GM23338 (cell line): Measurements from ENCODE around the gene RNF152. TPM values are rescaled to one million over a fixed set of nuclear protein-coding genes. Genes with fewer than 3 reads are reported as not detected.

Source experiments
- ATAC-seq: fragments of 200-7000 bp; cut with Tn5 transposase; 3 replicates; pipeline ENCODE4 v1.9.1; 2020
- DNase-seq: peaks from one replicate; pipeline ENCODE4 v3.0.0-alpha.2; 2015; ENCODE audit warnings: low spot score
- H2AFZ ChIP-seq: fragments of 200-600 bp; sonication (generic); 2 replicates; pipeline ENCODE4 v1.8.0; 2016; ENCODE audit warnings: antibody characterized with exemption, mild to moderate bottlenecking, moderate library complexity
- H3F3A ChIP-seq: fragments of 200-600 bp; sonication (generic); replicated peaks from 2 replicates; pipeline ENCODE4 v1.8.0; 2017; ENCODE audit warnings: antibody characterized with exemption, mixed run types, low read depth
- H3K27ac ChIP-seq: fragments of 200-600 bp; sonication (generic); 2 replicates; pipeline ENCODE4 v1.6.1; 2016; ENCODE audit warnings: low read depth
- H3K27me3 ChIP-seq: fragments of 200-600 bp; sonication (generic); 2 replicates; pipeline ENCODE4 v1.8.0; 2016; ENCODE audit warnings: mild to moderate bottlenecking, mixed run types, moderate library complexity; ENCODE audit not compliant: insufficient read depth
- H3K36me3 ChIP-seq: fragments of 200-600 bp; sonication (generic); 2 replicates; pipeline ENCODE4 v1.8.0; 2016; ENCODE audit warnings: mild to moderate bottlenecking; ENCODE audit not compliant: insufficient read depth
- H3K4me1 ChIP-seq: fragments of 200-600 bp; sonication (generic); 2 replicates; pipeline ENCODE4 v1.8.0; 2016; ENCODE audit warnings: mild to moderate bottlenecking, moderate library complexity; ENCODE audit not compliant: insufficient read depth
- H3K4me2 ChIP-seq: fragments of 200-600 bp; sonication (generic); 2 replicates; pipeline ENCODE4 v1.7.1; 2017; ENCODE audit warnings: mixed run types
- H3K4me3 ChIP-seq: fragments of 200-600 bp; sonication (generic); 2 replicates; pipeline ENCODE4 v1.6.1; 2016; ENCODE audit warnings: mixed run types
- H3K79me2 ChIP-seq: fragments of 200-600 bp; sonication (generic); replicated peaks from 2 replicates; pipeline ENCODE4 v1.8.0; 2017; ENCODE audit warnings: mild to moderate bottlenecking; ENCODE audit not compliant: insufficient read depth
- H3K9me2 ChIP-seq: fragments of 200-600 bp; sonication (generic); 2 replicates; pipeline ENCODE4 v1.8.0; 2017; ENCODE audit not compliant: insufficient read depth
- H4K20me1 ChIP-seq: fragments of 200-600 bp; sonication (generic); replicated peaks from 2 replicates; pipeline ENCODE4 v1.8.0; 2017; ENCODE audit warnings: mild to moderate bottlenecking; ENCODE audit not compliant: insufficient read depth
- H3K27ac Mint-ChIP-seq: 2 replicates; pipeline ENCODE4 v1.8.0; 2020; ENCODE audit warnings: inconsistent platforms, mild to moderate bottlenecking, moderate library complexity, mixed read lengths
- H3K27me3 Mint-ChIP-seq: 3 replicates; pipeline ENCODE4 v1.8.0; 2022; ENCODE audit warnings: low read depth, mild to moderate bottlenecking, moderate library complexity, mixed read lengths, inconsistent platforms; ENCODE audit not compliant: insufficient read depth, poor library complexity
- H3K36me3 Mint-ChIP-seq: 3 replicates; pipeline ENCODE4 v1.8.0; 2021; ENCODE audit warnings: low read depth, mild to moderate bottlenecking, inconsistent platforms, moderate library complexity, mixed read lengths
- H3K4me1 Mint-ChIP-seq: 3 replicates; pipeline ENCODE4 v1.8.0; 2020; ENCODE audit warnings: mild to moderate bottlenecking, inconsistent platforms, mixed read lengths
- H3K4me3 Mint-ChIP-seq: 3 replicates; pipeline ENCODE4 v1.8.0; 2021; ENCODE audit warnings: moderate library complexity, mild to moderate bottlenecking, inconsistent platforms, mixed read lengths
- H3K9me3 Mint-ChIP-seq: 3 replicates; pipeline ENCODE4 v1.8.0; 2020; ENCODE audit warnings: moderate library complexity, mild to moderate bottlenecking, inconsistent platforms, mixed read lengths
- CREB1 ChIP-seq: fragments of 250-450 bp; sonication (Bioruptor Pico); IDR thresholded peaks from 2 replicates; pipeline ENCODE4 v1.5.0; 2020; ENCODE audit warnings: low read depth, mild to moderate bottlenecking, moderate library complexity
- CTCF ChIP-seq, 2 experiments: fragments of 200-600 bp in 1 of 2; sonication (generic) in 1 of 2; conservative IDR thresholded peaks; 2 replicates each; pipeline versions ENCODE4 v1.5.1 to v1.6.1; 2016 to 2017; ENCODE audit warnings: antibody characterized with exemption in 2 of 2, low read depth in 2 of 2, mild to moderate bottlenecking in 2 of 2, moderate library complexity in 1 of 2
- ETS1 ChIP-seq: IDR thresholded peaks from 2 replicates; pipeline ENCODE4 v1.6.1; 2016; ENCODE audit warnings: antibody characterized with exemption
- EZH2 ChIP-seq: fragments of 200-600 bp; sonication (generic); IDR thresholded peaks from one replicate; pipeline ENCODE4 v1.8.0; 2017; ENCODE audit warnings: antibody characterized with exemption, mild to moderate bottlenecking, low read depth; ENCODE audit not compliant: unreplicated experiment
- EZH2phosphoT487 ChIP-seq: fragments of 200-600 bp; sonication (generic); IDR thresholded peaks from one replicate; pipeline ENCODE4 v1.8.1; 2018; ENCODE audit warnings: antibody characterized with exemption; ENCODE audit not compliant: unreplicated experiment
- POLR2AphosphoS5 ChIP-seq: IDR thresholded peaks from 2 replicates; pipeline ENCODE4 v1.6.1; 2016; ENCODE audit warnings: antibody characterized with exemption, low read depth
- REST ChIP-seq: IDR thresholded peaks from one replicate; pipeline ENCODE4 v1.6.1; 2018; ENCODE audit warnings: antibody characterized with exemption; ENCODE audit not compliant: unreplicated experiment
- STAT1 ChIP-seq: IDR thresholded peaks from one replicate; pipeline ENCODE4 v1.6.1; 2016; ENCODE audit warnings: antibody characterized with exemption; ENCODE audit not compliant: unreplicated experiment
- ZNF331 ChIP-seq: fragments of 250-450 bp; sonication (Bioruptor Pico); IDR thresholded peaks from 2 replicates; pipeline ENCODE4 v1.5.0; 2020; ENCODE audit warnings: low read depth, mild to moderate bottlenecking, moderate library complexity
- ZNF462 ChIP-seq: fragments of 250-450 bp; sonication (Bioruptor Pico); IDR thresholded peaks from 2 replicates; pipeline ENCODE4 v1.5.0; 2020; ENCODE audit warnings: mild to moderate bottlenecking, moderate library complexity
- polyA plus RNA-seq: library from polyadenylated mRNA; unstranded; fragments of >200 nt; fragmentation: Nextera tagmentation; extraction: Ambion mirVana; gene quantifications from 2 replicates; pipeline ENCODE4 v1.2.1, GENCODE V29; 2016
- total RNA-seq: library from RNA; depleted of rRNA; stranded (reverse); fragments of >200 nt; shearing (Covaris generic); gene quantifications from 2 replicates; pipeline ENCODE4 v1.2.3, GENCODE V29; 2014

Gene RNF152
- total and polyA plus RNA-seq, 2 experiments from 2014 or later = 1.2 to 2.9 TPM

GRCh38 chr18:61860302-61860701 is 32.5 kb downstream of the RNF152 start:
- H3K79me2 ChIP-seq = 0 out of 2 replicates have a peak, but pooled peaks cover 3% of the 10 kb centered on the region
- Mint-ChIP-seq H3K9me3 (no peaks in the 10 kb centered on the region), H3K4me1 (no peaks in the 10 kb centered on the region), H3K27me3 (peaks cover 10% of the 10 kb centered on the region), H3K27ac (no peak overlapping the region), H3K36me3 (no peaks in the 10 kb centered on the region), H3K4me3 (no peak overlapping the region)
- no peak overlapping the region for H3K4me2 ChIP-seq
- ATAC-seq (no peak), DNase-seq (no peak)
- H3K4me1 ChIP-seq = no peaks in the 10 kb centered on the region
- H3K9me2 ChIP-seq = 0 out of 2 replicates have a peak, but pooled peaks cover 8% of the 10 kb centered on the region
- no peak overlapping the region for H3K4me3 ChIP-seq
- no peak overlapping the region for H2AFZ ChIP-seq
- no peaks in the 10 kb centered on the region for H3F3A ChIP-seq
- no peaks in the 10 kb centered on the region for H3K27me3 ChIP-seq
- no peak overlapping the region for H3K27ac ChIP-seq
- H3K36me3 ChIP-seq = no peaks in the 10 kb centered on the region
- no peaks in the 10 kb centered on the region for H4K20me1 ChIP-seq
- no peak for TF ChIP-seq EZH2phosphoT487
- no peak for TF ChIP-seq ETS1
- no peak for TF ChIP-seq EZH2
- no peak for TF ChIP-seq CREB1 (CRISPR knock-in tag)
- TF ChIP-seq ZNF462 (CRISPR knock-in tag) = no peak
- no peak for TF ChIP-seq POLR2AphosphoS5
- no peak for TF ChIP-seq ZNF331 (CRISPR knock-in tag)
- TF ChIP-seq STAT1 = no peak
- no peak for TF ChIP-seq REST
- no peak for TF ChIP-seq CTCF (conservative IDR thresholded peaks at IDR 0.05; ENCODE audit: low read depth in 2 of 2)
